GM21367 (cell line): ENCODE data around the gene ZC3H18.
"Not testable (repeated sequence)": the region's sequence is repeated elsewhere in the genome, so short reads cannot be mapped to it uniquely, and the experiment has no call there.

Source experiments
- ATAC-seq: cut with Tn5 transposase; IDR thresholded peaks from one replicate; pipeline ENCODE4 v1.9.1; 2021; ENCODE audit not compliant: unreplicated experiment

Gene ZC3H18

GRCh38 chr16:88651989-88652761 lies 82.0 kb downstream of the ZC3H18 start:
- ATAC-seq, result no peak

GRCh38 chr16:88652762-88653063 lies 82.5 kb downstream of the ZC3H18 start:
- no peak for ATAC-seq

GRCh38 chr16:88653101-88653500 lies 82.9 kb downstream of the ZC3H18 start:
- ATAC-seq, result no peak

- ATAC-seq, result no peak
These were observed 83.6 kb downstream of the ZC3H18 start for GRCh38 chr16:88653596-88654362.

- no peak for ATAC-seq
These were observed 84.3 kb downstream of the ZC3H18 start for GRCh38 chr16:88654363-88655052.

GRCh38 chr16:88655053-88655732 lies 85.0 kb downstream of the ZC3H18 start:
- no peak for ATAC-seq

GRCh38 chr16:88655733-88656281 lies 85.6 kb downstream of the ZC3H18 start:
- ATAC-seq, result no peak

GRCh38 chr16:88656291-88656980 lies 86.2 kb downstream of the ZC3H18 start:
- no peak for ATAC-seq

- ATAC-seq, result no peak
These were observed 87.2 kb downstream of the ZC3H18 start for GRCh38 chr16:88657371-88657770.

- ATAC-seq, result no peak
These were observed 88.5 kb downstream of the ZC3H18 start for GRCh38 chr16:88658714-88659113.

- ATAC-seq, result no peak
These were observed 89.0 kb downstream of the ZC3H18 start for GRCh38 chr16:88659160-88659559.

- ATAC-seq, result no peak
These were observed 91.3 kb downstream of the ZC3H18 start for GRCh38 chr16:88661468-88661867.

- no peak for ATAC-seq
These were observed 92.1 kb downstream of the ZC3H18 start for GRCh38 chr16:88662222-88662842.

- ATAC-seq, result peak; percentile 85
These were observed 92.8 kb downstream of the ZC3H18 start, which contains the start of gene MVD for GRCh38 chr16:88662843-88663606. Gene MVD, minus strand, starts transcription at chr16:88663091. Its CDS starts 11 bp downstream, at chr16:88663080.

GRCh38 chr16:88665148-88665547 lies 94.9 kb downstream of the ZC3H18 start:
- no peak for ATAC-seq

GRCh38 chr16:88665570-88665969 lies 95.4 kb downstream of the ZC3H18 start:
- no peak for ATAC-seq

- ATAC-seq, result no peak
These were observed 97.3 kb downstream of the ZC3H18 start for GRCh38 chr16:88667461-88667860.

- not testable (repeated sequence) for ATAC-seq
These were observed 99.3 kb downstream of the ZC3H18 start for GRCh38 chr16:88669493-88669892.

GRCh38 chr16:88669980-88670379 lies 99.8 kb downstream of the ZC3H18 start:
- ATAC-seq, result no peak
